NOMO-1 treated with DMSO at 0.1 percent for 48 hours (cell line): ENCODE results near the gene FPGT.
"Not testable (repeated sequence)": the region's sequence is repeated elsewhere in the genome, so short reads cannot be mapped to it uniquely, and the experiment has no call there.

ENCODE experiments used
- DNase-seq: peaks from one replicate; lab custom pipeline; 2025; ENCODE audit not compliant: unreplicated experiment; lab: John Stamatoyannopoulos, UW

Gene FPGT

DNA sequence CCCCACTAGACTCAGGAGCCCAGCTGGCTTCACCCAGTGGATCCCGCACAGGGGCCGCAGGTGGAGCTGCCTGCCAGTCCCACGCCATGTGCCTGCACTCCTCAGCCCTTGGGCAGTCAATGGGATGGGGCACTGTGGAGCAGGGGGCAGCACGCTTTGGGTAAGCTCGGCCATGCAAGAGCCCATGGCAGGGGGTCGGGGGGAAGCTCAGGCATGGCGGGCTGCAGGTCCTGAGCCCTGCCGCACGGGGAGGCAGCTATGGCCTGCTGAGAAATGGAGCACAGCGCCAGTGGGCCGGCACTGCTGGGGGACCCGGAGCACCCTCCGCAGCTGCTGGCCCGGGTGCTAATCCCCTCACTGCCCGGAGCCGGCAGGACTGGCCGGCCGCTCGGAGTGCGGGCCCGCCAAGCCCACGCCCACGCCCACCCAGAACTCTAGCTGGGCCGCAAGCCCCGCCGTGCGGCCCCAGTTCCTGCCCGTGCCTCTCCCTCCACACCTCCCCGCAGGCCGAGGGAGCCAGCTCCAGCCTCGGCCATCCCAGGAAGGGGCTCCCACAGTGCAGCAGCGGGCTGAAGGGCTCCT is 55.3 kb downstream of the FPGT start:
- not testable (repeated sequence) for DNase-seq
